Right atrium auricular region (tissue), 2 donors: Measurements from ENCODE around the gene MARK3. TPM values are rescaled to one million over a fixed set of nuclear protein-coding genes. Genes with fewer than 3 reads are reported as not detected.
A peak's percentile ranks its signal among the peaks of the same experiment; 100 is the strongest.

Experiments
- DNase-seq: peaks from one replicate; pipeline ENCODE4 v3.0.0-alpha.2; 2019; ENCODE audit warnings: low spot score
- H3K27ac ChIP-seq, 2 donors: fragments of 200-600 bp; sonication (generic); 1 replicate in 1 of 2; 2 replicates in 1 of 2; pipeline ENCODE4 v1.5.1; 2016 to 2019
- H3K27me3 ChIP-seq, 2 donors: fragments of 200-600 bp; sonication (generic); one replicate each; pipeline versions ENCODE4 v1.5.1 to v1.6.0; 2017 to 2019
- H3K36me3 ChIP-seq: fragments of 200-600 bp; sonication (generic); one replicate; pipeline ENCODE4 v1.5.1; 2016
- H3K4me1 ChIP-seq, 2 donors: fragments of 200-600 bp; sonication (generic); one replicate each; pipeline versions ENCODE4 v1.5.1 to v1.6.0; 2017 to 2019
- H3K4me3 ChIP-seq, 2 donors: fragments of 200-600 bp; sonication (generic); 1 replicate in 1 of 2; 2 replicates in 1 of 2; pipeline ENCODE4 v1.5.1; 2017 to 2019; ENCODE audit warnings: mild to moderate bottlenecking in 1 of 2, moderate library complexity in 1 of 2
- H3K9me3 ChIP-seq, 2 donors: fragments of 200-600 bp; sonication (generic); one replicate each; pipeline ENCODE4 v1.5.1; 2019
- CTCF ChIP-seq, 2 donors: fragments of 200-600 bp; sonication (generic); IDR thresholded peaks; one replicate each; pipeline ENCODE4 v1.5.1; 2019; ENCODE audit warnings: antibody characterized with exemption in 2 of 2
- total RNA-seq, 2 donors: library from RNA; depleted of rRNA; stranded (reverse); fragments of >200 nt; gene quantifications; one replicate each; pipeline ENCODE4 v1.1.0, GENCODE V29; 2016

The MARK3 gene
- total RNA-seq, 2 donors from 2014 or later, result 71.7 to 74.2 TPM

DNA sequence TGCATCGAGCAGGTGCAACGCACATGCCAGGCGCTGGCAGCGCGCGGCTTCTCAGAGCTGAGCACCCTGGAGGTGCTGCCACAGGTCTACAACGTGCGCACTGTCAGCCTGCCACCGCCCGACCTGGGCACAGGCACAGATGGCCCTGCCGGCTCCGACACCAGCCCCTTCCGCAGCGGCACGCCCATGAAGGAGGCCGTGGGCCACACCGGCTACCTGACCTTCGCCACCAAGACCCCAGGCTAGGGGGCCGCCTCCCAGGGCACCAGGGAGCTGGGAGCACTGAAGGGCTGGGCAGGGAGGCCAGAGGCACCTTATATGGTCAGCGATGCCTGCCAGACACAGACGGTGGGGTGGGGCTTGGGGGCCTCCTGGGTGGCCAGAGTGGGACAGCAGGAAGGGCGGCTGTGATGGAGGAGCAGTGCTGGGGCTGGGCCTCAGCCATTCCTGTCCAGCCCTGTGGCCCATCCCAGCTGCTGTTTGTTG, 149.4 kb downstream of the MARK3 start:
- no peak overlapping the region for H3K4me3 ChIP-seq
- H3K9me3 ChIP-seq, result no peaks in the 10 kb centered on the region
- H3K36me3 ChIP-seq, result peaks cover 7% of the 10 kb centered on the region
- no peaks in the 10 kb centered on the region for H3K27me3 ChIP-seq
- peaks cover 0 to 33% of the 10 kb centered on the region in 2 donors for H3K4me1 ChIP-seq
- peak overlapping the region; percentile 21 to 23 for H3K27ac ChIP-seq
- DNase-seq, result no peak
- no peak for TF ChIP-seq CTCF (IDR thresholded peaks at IDR 0.05)

DNA sequence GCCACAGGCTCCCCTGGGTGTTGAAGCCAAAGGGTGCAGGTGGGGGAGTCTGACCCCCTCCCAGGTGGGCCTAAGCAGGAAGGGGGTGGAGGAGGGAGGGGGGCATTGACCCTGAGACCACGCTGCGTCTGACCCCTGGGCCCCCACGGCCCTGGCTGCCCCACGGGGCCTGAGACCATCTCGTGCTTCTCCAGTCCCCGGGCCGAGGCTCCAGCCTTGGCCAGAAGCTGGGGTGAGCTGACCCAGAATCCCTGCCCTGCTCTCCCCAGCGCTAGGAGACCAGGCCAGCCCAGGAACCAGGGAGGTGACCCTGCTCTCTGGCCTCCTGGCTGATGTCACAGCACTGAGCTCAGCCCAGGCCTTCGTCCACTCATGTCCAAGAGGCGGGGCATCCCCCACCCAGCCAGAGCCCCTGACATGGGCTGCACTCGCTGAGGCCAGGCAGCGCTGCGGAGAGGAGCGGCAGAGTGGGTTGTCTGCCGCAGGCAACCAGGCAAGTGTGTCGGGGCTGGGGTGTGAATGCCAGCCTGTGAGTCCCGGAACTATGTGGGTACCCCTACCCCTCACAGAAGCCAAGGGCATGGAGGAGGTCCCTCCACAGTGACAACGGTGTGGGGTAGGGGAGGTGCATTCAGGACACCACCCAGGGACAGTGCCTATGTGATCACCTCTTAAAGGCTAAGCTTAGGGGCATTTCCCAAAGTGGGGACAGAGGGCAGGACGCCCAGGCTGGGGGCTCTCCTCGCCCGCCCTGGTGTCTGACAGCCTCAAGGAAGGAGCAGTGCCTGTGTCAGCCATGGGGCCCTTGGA, 150.1 kb downstream of the MARK3 start:
- no peak for DNase-seq
- Histone ChIP-seq H3K36me3 (peaks cover 7% of the 10 kb centered on the region), H3K27me3 (no peaks in the 10 kb centered on the region), H3K27ac (peak overlapping the region in 1 of 2 donors; percentile 21), H3K9me3 (no peaks in the 10 kb centered on the region), H3K4me1 (peaks cover 0 to 31% of the 10 kb centered on the region in 2 donors), H3K4me3 (no peak overlapping the region)
- TF ChIP-seq CTCF (IDR thresholded peaks at IDR 0.05), result no peak

GRCh38 chr14:103535891-103536565, 150.8 kb downstream of the MARK3 start:
- Histone ChIP-seq H3K36me3 (peaks cover 7% of the 10 kb centered on the region), H3K4me3 (no peak overlapping the region), H3K4me1 (peaks cover 0 to 31% of the 10 kb centered on the region in 2 donors), H3K27ac (peak overlapping the region in 1 of 2 donors; percentile 21), H3K27me3 (no peaks in the 10 kb centered on the region), H3K9me3 (no peaks in the 10 kb centered on the region)
- no peak for TF ChIP-seq CTCF (IDR thresholded peaks at IDR 0.05)
- no peak for DNase-seq

DNA sequence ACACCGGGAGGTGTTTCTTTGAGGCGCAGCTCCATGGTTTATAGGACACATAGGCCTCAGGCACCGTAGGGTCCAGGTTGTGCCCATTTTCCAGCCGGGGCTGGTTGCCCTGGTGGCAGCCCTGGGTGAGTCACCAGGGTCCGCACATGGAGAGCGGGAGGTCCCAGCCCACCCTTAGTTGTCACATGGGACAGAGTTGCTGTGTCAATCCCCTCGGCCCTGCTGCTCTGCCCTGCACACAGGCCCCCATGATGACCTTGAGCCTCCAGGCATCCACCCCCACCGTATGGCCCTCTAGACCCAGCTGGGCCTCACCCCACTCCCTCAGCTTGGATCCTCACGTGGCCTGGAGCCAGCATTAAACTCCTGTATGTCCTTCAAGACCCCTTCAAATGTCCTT, 151.5 kb downstream of the MARK3 start:
- Histone ChIP-seq H3K9me3 (no peaks in the 10 kb centered on the region), H3K27me3 (no peaks in the 10 kb centered on the region), H3K36me3 (peaks cover 7% of the 10 kb centered on the region), H3K4me3 (no peak overlapping the region), H3K4me1 (peaks cover 0 to 35% of the 10 kb centered on the region in 2 donors), H3K27ac (no peak overlapping the region)
- no peak for DNase-seq
- TF ChIP-seq CTCF (IDR thresholded peaks at IDR 0.05), result no peak

- Histone ChIP-seq H3K27me3 (no peaks in the 10 kb centered on the region), H3K36me3 (peaks cover 7% of the 10 kb centered on the region), H3K9me3 (no peaks in the 10 kb centered on the region), H3K27ac (peak overlapping the region in 1 of 2 donors; percentile 48), H3K4me3 (no peak overlapping the region), H3K4me1 (peaks cover 0 to 42% of the 10 kb centered on the region in 2 donors)
- no peak for TF ChIP-seq CTCF (IDR thresholded peaks at IDR 0.05)
- DNase-seq, result no peak
These were observed 152.2 kb downstream of the MARK3 start for GRCh38 chr14:103537175-103537990.
